Measurements from ENCODE around the gene GFRA1. TPM values are rescaled to one million over a fixed set of nuclear protein-coding genes. Genes with fewer than 3 reads are reported as not detected.

GFRA1 gene
- total and polyA plus RNA-seq, 2 donors (not counting 1 experiment from before 2014, with no cell fraction given), result not detected

- Mint-ChIP-seq H3K9me3 (ENCODE audit: insufficient read depth) (peaks cover 2% of the 10 kb centered on the region), H3K27ac (no peak overlapping the region), H3K4me1 (no peaks in the 10 kb centered on the region), H3K27me3 (no peaks in the 10 kb centered on the region), H3K4me3 (no peak overlapping the region)
- CTCF ChIA-PET, result interaction anchor here (0.7 kb wide), 1 partner anchor 119 kb away, joined by 3 read pairs; no protein-coding TSS in a partner anchor
- H3K4me1 ChIP-seq (ENCODE audit: control insufficient read depth in 2 of 2, insufficient read depth in 2 of 2, low read length in 2 of 2), result no peaks in the 10 kb centered on the region
- DNase-seq (no peak), ATAC-seq (ENCODE audit: low read depth) (no peak)
- intact Hi-C loops (cut with micrococcal nuclease), result no loop called here
- no peaks in the 10 kb centered on the region for H3K36me3 ChIP-seq (replicated peaks in 1 of 2; ENCODE audit: control extremely low read depth in 1 of 2, control insufficient read depth in 1 of 2, extremely low read depth in 1 of 2, insufficient read depth in 2 of 2, low read length in 1 of 2)
- no peaks in the 10 kb centered on the region for H3K27me3 ChIP-seq (replicated peaks in 1 of 4; ENCODE audit: control extremely low read depth in 1 of 4, control insufficient read depth in 3 of 4, insufficient read depth in 4 of 4, low read length in 3 of 4)
- WGBS (ENCODE audit: insufficient coverage), result 83% methylated on average over 1 of the region's 2 CpGs
- no peaks in the 10 kb centered on the region for H3K79me2 ChIP-seq (ENCODE audit: control insufficient read depth, insufficient read depth, low read length)
- H3K4me2 ChIP-seq (replicated peaks; ENCODE audit: low read depth, low read length, poor library complexity, severe bottlenecking), result no peak overlapping the region
- H4K20me1 ChIP-seq (ENCODE audit: control insufficient read depth, insufficient read depth, low read length, poor library complexity, severe bottlenecking), result no peaks in the 10 kb centered on the region
- H3K4me3 ChIP-seq (ENCODE audit: control extremely low read depth in 1 of 5, extremely low read depth in 1 of 5, insufficient read depth in 1 of 5, low read depth in 2 of 5, low read length in 4 of 5), result no peak overlapping the region
- no peak overlapping the region for H2AFZ ChIP-seq (ENCODE audit: insufficient read depth, low read depth, low read length, poor library complexity, severe bottlenecking)
- H3K9ac ChIP-seq (ENCODE audit: low read length), result no peak overlapping the region
- no peak overlapping the region for H3K27ac ChIP-seq (ENCODE audit: low read length in 2 of 2)
- no peak for TF ChIP-seq EZH2 (IDR thresholded peaks at IDR 0.05; ENCODE audit: borderline replicate concordance, insufficient read depth, low read depth, low read length, poor library complexity, severe bottlenecking)
- no peak for TF ChIP-seq CTCF (IDR thresholded peaks at IDR 0.05)
- POLR2A ChIA-PET, result no interaction called here
- H3K9me3 ChIP-seq (ENCODE audit: control extremely low read depth in 1 of 3, control insufficient read depth in 2 of 3, insufficient read depth in 1 of 3, low read length in 2 of 3), result peaks cover 0 to 22% (median 0%) of the 10 kb centered on the region in 3 donors
These were observed 113.8 kb downstream of the GFRA1 start for GRCh38 chr10:116159197-116159596.

- intact Hi-C loops (cut with micrococcal nuclease), result no loop called here
These were observed 115.0 kb downstream of the GFRA1 start for GRCh38 chr10:116158036-116158435.

More at GRCh38 chr10:116158036-116158435, 115.0 kb downstream of the GFRA1 start:
- H3K27me3 ChIP-seq (replicated peaks in 1 of 4; ENCODE audit: control extremely low read depth in 1 of 4, control insufficient read depth in 3 of 4, insufficient read depth in 4 of 4, low read length in 3 of 4), result no peaks in the 10 kb centered on the region
- no peak overlapping the region for H3K4me2 ChIP-seq (replicated peaks; ENCODE audit: low read depth, low read length, poor library complexity, severe bottlenecking)
- no CpG with 5 or more reads among the region's 2 CpGs for WGBS (ENCODE audit: insufficient coverage)
- TF ChIP-seq CTCF (IDR thresholded peaks at IDR 0.05) (no peak), EZH2 (IDR thresholded peaks at IDR 0.05; ENCODE audit: borderline replicate concordance, insufficient read depth, low read depth, low read length, poor library complexity, severe bottlenecking) (no peak)
- H2AFZ ChIP-seq (ENCODE audit: insufficient read depth, low read depth, low read length, poor library complexity, severe bottlenecking), result no peak overlapping the region
- POLR2A ChIA-PET, result no interaction called here
- no peaks in the 10 kb centered on the region for H3K79me2 ChIP-seq (ENCODE audit: control insufficient read depth, insufficient read depth, low read length)
- H3K4me3 ChIP-seq (ENCODE audit: control extremely low read depth in 1 of 5, extremely low read depth in 1 of 5, insufficient read depth in 1 of 5, low read depth in 2 of 5, low read length in 4 of 5), result no peak overlapping the region
- no peaks in the 10 kb centered on the region for H4K20me1 ChIP-seq (ENCODE audit: control insufficient read depth, insufficient read depth, low read length, poor library complexity, severe bottlenecking)
- no peaks in the 10 kb centered on the region for H3K36me3 ChIP-seq (replicated peaks in 1 of 2; ENCODE audit: control extremely low read depth in 1 of 2, control insufficient read depth in 1 of 2, extremely low read depth in 1 of 2, insufficient read depth in 2 of 2, low read length in 1 of 2)
- no peaks in the 10 kb centered on the region for H3K27me3 Mint-ChIP-seq
- peaks cover 0 to 15% (median 0%) of the 10 kb centered on the region in 3 donors for H3K9me3 ChIP-seq (ENCODE audit: control extremely low read depth in 1 of 3, control insufficient read depth in 2 of 3, insufficient read depth in 1 of 3, low read length in 2 of 3)
- H3K9me3 Mint-ChIP-seq (ENCODE audit: insufficient read depth), result peaks cover 2% of the 10 kb centered on the region
- H3K4me1 Mint-ChIP-seq, result no peaks in the 10 kb centered on the region
- ATAC-seq (ENCODE audit: low read depth) (no peak), DNase-seq (no peak)
- CTCF ChIA-PET, result no interaction called here
- H3K4me1 ChIP-seq (ENCODE audit: control insufficient read depth in 2 of 2, insufficient read depth in 2 of 2, low read length in 2 of 2), result no peaks in the 10 kb centered on the region
- H3K4me3 Mint-ChIP-seq, result no peak overlapping the region
- no peak overlapping the region for H3K27ac ChIP-seq (ENCODE audit: low read length in 2 of 2)
- no peak overlapping the region for H3K27ac Mint-ChIP-seq
- H3K9ac ChIP-seq (ENCODE audit: low read length), result no peak overlapping the region

Data from B cell (primary cell).